Fibroblast of mammary gland (primary cell): ENCODE results near the gene GATM.

Source experiments
- DNase-seq: peaks from one replicate; pipeline ENCODE4 v3.0.0-alpha.2; 2010; ENCODE audit warnings: low read depth
- H3K4me3 ChIP-seq: 2 replicates; pipeline ENCODE4 v1.5.1; 2011; ENCODE audit warnings: low read depth, mild to moderate bottlenecking, low read length, moderate library complexity; ENCODE audit not compliant: control insufficient read depth
- CTCF ChIP-seq: conservative IDR thresholded peaks from 2 replicates; pipeline ENCODE4 v1.5.1; 2011; ENCODE audit warnings: low read depth, low read length, inconsistent platforms; ENCODE audit not compliant: control insufficient read depth, insufficient read depth

The GATM gene

GRCh38 chr15:45332694-45333093 lies 45.6 kb downstream of the GATM start:
- H3K4me3 ChIP-seq: no peak overlapping the region
- DNase-seq: no peak
- TF ChIP-seq CTCF: no peak

DNA sequence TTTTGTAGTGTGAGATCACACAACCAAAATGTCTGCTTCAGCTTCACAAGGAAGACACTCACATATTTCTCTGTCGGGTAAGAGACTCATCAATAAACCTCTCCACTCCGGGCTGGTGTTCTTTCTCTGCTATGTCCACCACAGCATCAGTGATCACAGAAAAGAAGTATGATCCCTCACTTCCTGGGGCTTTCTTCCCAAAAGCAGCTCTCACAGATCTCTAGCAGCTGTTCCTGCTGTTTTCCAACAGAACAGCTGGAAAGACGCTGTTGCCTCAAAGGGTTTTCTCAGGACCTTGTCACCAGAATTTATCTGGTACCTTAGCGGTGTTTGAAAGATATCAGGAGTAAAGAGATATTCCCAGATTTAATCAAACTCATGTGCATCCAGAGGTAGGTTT lies 46.4 kb downstream of the GATM start:
- no peak for TF ChIP-seq CTCF
- no peak overlapping the region for H3K4me3 ChIP-seq
- no peak for DNase-seq

- no peak for TF ChIP-seq CTCF
- DNase-seq: no peak
- no peak overlapping the region for H3K4me3 ChIP-seq
Observed at GRCh38 chr15:45328663-45329062, 49.7 kb downstream of the GATM start.

DNA sequence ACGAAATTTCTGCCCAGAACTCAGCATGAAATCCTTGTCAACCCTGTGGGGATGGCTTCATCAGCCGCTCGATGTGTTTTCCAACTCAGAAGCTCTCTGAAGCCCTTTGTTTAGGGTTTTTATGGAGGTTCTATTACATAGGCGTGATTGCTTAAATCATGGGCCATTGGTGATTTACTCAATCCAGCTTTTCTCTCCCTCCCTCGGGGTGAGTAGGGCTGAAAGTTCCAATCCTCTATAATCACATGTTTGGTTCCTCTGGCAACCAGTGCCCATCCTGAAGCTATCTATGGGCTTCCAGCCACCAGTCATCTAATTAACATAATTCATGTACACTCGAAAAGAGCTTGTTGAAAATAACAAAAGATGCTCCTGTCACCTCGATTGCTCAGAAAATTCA lies 51.6 kb downstream of the GATM start:
- H3K4me3 ChIP-seq: no peak overlapping the region
- TF ChIP-seq CTCF: no peak
- no peak for DNase-seq

DNA sequence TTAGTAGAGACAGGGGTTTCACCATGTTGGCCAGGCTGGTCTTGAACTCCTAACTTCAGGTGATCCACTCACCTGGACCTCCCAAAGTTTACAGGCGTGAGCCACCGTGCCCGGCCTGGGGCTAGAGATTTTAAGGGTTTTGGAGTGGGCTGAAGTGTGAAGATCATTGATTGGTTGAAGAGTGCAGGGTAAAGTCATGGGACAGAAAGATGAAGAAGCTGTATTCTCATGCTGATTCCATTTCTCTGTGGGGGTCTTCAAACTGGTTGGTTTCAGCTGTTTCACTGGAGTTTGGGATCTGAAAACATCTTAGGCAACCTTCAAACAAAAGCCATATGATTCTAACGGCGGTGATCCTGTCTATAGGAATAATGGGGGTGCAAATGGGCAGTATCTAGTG lies 52.1 kb downstream of the GATM start:
- H3K4me3 ChIP-seq: no peak overlapping the region
- DNase-seq: no peak
- no peak for TF ChIP-seq CTCF

DNA sequence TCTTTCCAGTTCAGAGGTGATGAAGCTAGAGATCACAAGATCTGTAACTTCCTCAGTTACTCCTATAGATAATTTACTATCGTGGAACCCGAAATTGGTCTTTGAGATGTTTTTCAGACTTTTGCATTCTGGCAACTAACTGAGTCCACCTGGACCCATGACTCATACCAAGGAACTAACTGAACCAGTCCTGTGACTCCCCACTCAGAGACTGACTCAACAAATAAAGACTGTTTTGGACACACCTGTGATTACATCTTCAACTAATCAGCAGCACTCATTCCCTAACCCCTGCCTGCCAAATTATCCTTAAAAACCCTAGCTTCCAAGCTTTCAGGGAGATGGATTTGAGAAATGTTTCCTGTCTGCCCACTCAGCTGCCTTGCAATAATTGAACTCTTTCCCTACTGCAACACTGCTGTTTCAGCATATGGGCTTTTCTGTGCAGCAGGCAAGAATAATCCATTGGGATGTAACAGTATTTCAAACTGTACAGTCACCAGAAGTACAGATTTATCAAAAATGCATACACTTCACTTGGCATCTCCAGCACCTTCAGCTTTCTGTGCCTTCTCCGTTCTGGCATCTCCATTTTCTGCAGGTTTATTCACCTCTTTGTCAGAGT lies 57.7 kb downstream of the GATM start:
- TF ChIP-seq CTCF: no peak
- peak; percentile 5 for DNase-seq
- H3K4me3 ChIP-seq: no peak overlapping the region
